ENCODE results near the gene SNX8. TPM values are rescaled to one million over a fixed set of nuclear protein-coding genes. Genes with fewer than 3 reads are reported as not detected.

The SNX8 gene
- total RNA-seq, 2 experiments from 2014 or later, result 12.1 to 42.0 TPM

GRCh38 chr7:2210551-2211258 is 103.5 kb downstream of the SNX8 start:
- intact Hi-C loops (cut with micrococcal nuclease; ENCODE audit: unreplicated experiment), result no loop called here
- Histone ChIP-seq H3K4me1 (ENCODE audit: insufficient read depth, low read length, poor library complexity, severe bottlenecking) (no peaks in the 10 kb centered on the region), H3K9me3 (ENCODE audit: low read length) (no peaks in the 10 kb centered on the region), H3K4me3 (ENCODE audit: low read depth, low read length, poor library complexity, severe bottlenecking) (no peak overlapping the region), H2AFZ (ENCODE audit: low read length) (no peak overlapping the region), H4K20me1 (ENCODE audit: insufficient read depth, low read length) (no peaks in the 10 kb centered on the region), H3K79me2 (ENCODE audit: insufficient read depth, low read depth, low read length) (no peaks in the 10 kb centered on the region), H3K27ac (ENCODE audit: low read depth, low read length, poor library complexity, severe bottlenecking) (no peak overlapping the region), H3K9me2 (ENCODE audit: insufficient read depth, low read length) (no peaks in the 10 kb centered on the region), H3K36me3 (ENCODE audit: insufficient read depth, low read length) (peaks cover 81% of the 10 kb centered on the region), H3K4me2 (ENCODE audit: low read length) (no peak overlapping the region)
- CTCF ChIA-PET (ENCODE audit: unreplicated experiment), result no interaction called here
- DNase-seq (ENCODE audit: low spot score), result no peak
- POLR2A ChIA-PET, result interaction anchor here (0.5 to 0.6 kb wide), 2 partner anchors 138 to 549 kb away, joined by 4 to 6 read pairs; no protein-coding TSS in a partner anchor
- no TSS peak for BruUV-seq (replicated peaks)
- TF ChIP-seq, protein P1, sequence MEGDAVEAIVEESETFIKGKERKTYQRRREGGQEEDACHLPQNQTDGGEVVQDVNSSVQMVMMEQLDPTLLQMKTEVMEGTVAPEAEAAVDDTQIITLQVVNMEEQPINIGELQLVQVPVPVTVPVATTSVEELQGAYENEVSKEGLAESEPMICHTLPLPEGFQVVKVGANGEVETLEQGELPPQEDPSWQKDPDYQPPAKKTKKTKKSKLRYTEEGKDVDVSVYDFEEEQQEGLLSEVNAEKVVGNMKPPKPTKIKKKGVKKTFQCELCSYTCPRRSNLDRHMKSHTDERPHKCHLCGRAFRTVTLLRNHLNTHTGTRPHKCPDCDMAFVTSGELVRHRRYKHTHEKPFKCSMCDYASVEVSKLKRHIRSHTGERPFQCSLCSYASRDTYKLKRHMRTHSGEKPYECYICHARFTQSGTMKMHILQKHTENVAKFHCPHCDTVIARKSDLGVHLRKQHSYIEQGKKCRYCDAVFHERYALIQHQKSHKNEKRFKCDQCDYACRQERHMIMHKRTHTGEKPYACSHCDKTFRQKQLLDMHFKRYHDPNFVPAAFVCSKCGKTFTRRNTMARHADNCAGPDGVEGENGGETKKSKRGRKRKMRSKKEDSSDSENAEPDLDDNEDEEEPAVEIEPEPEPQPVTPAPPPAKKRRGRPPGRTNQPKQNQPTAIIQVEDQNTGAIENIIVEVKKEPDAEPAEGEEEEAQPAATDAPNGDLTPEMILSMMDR (conservative IDR thresholded peaks at IDR 0.05; ENCODE audit: low read length), result no peak
- no peak for TF ChIP-seq EZH2phosphoT487 (IDR thresholded peaks at IDR 0.05; ENCODE audit: borderline replicate concordance, low read depth, low read length)

DNA sequence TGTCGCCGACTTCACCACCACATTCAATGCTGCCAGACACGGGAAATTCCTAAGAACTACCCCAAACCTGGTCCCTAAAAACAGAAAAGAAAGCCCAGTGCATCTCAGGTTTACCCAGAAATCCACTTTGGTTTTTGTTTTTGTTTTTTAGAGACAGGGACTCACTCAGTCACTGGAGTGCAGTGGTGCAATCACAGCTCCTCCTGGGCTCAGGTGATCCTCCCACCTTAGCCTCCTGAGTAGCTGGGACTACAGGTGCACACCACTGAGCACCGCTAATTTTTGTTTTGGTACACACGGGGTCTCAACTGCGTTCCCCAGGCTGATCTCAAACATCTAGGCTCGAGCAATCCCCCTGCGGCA is 104.3 kb downstream of the SNX8 start:
- H3K79me2 ChIP-seq (ENCODE audit: insufficient read depth, low read depth, low read length), result no peaks in the 10 kb centered on the region
- H3K36me3 ChIP-seq (ENCODE audit: insufficient read depth, low read length), result peaks cover 76% of the 10 kb centered on the region
- H3K4me3 ChIP-seq (ENCODE audit: low read depth, low read length, poor library complexity, severe bottlenecking), result no peak overlapping the region
- no peak overlapping the region for H3K4me2 ChIP-seq (ENCODE audit: low read length)
- no peaks in the 10 kb centered on the region for H4K20me1 ChIP-seq (ENCODE audit: insufficient read depth, low read length)
- H3K9me2 ChIP-seq (ENCODE audit: insufficient read depth, low read length), result no peaks in the 10 kb centered on the region
- DNase-seq (ENCODE audit: low spot score), result no peak
- no peaks in the 10 kb centered on the region for H3K9me3 ChIP-seq (ENCODE audit: low read length)
- H3K4me1 ChIP-seq (ENCODE audit: insufficient read depth, low read length, poor library complexity, severe bottlenecking), result no peaks in the 10 kb centered on the region
- no peak overlapping the region for H2AFZ ChIP-seq (ENCODE audit: low read length)
- no TSS peak for BruUV-seq (replicated peaks)
- ChIA-PET CTCF (ENCODE audit: unreplicated experiment) (no interaction called here), POLR2A (interaction anchor here (0.6 kb wide), 1 partner anchor 138 kb away, joined by 4 read pairs; no protein-coding TSS in a partner anchor)
- H3K27ac ChIP-seq (ENCODE audit: low read depth, low read length, poor library complexity, severe bottlenecking), result no peak overlapping the region
- TF ChIP-seq, protein P1 (conservative IDR thresholded peaks at IDR 0.05; ENCODE audit: low read length), result no peak
- TF ChIP-seq EZH2phosphoT487 (IDR thresholded peaks at IDR 0.05; ENCODE audit: borderline replicate concordance, low read depth, low read length), result no peak
- intact Hi-C loops (cut with micrococcal nuclease; ENCODE audit: unreplicated experiment), result loop anchor here (1.0 to 5.0 kb wide), 2 partner anchors 110 to 633 kb away; no protein-coding TSS in a partner anchor

Data from OCI-LY7 (cell line).